ENCODE results near the gene RNF148.

DNA sequence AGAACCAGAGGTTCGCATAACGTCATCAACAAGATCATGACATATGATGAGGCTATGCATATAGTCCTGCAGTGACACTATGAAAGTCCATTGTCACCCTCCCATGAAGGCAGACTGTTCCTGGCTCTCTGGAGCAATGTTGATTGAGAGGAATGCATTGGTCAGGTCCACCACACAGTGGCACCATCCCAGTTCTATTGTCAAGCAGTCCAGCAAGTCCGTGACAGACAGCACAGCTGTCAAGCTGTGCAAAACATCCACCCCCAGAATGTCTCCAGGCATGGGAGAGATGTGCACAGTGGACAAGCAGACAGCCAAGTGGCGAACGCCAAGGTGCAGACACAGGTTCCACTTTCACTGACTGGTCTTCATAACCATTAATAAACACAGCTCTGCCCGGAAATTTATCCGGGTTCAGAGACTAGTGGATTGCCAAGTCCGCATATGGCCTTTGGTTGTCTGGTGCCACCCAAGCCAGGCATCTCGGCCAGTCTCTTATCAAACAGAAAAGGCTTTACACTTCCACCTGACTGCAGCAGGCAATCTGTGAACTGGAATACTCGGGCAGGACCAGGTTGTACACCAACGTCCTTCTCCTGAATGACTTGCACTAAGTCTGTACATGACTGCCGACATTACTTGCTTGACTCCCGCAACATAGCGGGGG lies 11.0 kb downstream of the RNF148 start:
- TF ChIP-seq, protein P1, sequence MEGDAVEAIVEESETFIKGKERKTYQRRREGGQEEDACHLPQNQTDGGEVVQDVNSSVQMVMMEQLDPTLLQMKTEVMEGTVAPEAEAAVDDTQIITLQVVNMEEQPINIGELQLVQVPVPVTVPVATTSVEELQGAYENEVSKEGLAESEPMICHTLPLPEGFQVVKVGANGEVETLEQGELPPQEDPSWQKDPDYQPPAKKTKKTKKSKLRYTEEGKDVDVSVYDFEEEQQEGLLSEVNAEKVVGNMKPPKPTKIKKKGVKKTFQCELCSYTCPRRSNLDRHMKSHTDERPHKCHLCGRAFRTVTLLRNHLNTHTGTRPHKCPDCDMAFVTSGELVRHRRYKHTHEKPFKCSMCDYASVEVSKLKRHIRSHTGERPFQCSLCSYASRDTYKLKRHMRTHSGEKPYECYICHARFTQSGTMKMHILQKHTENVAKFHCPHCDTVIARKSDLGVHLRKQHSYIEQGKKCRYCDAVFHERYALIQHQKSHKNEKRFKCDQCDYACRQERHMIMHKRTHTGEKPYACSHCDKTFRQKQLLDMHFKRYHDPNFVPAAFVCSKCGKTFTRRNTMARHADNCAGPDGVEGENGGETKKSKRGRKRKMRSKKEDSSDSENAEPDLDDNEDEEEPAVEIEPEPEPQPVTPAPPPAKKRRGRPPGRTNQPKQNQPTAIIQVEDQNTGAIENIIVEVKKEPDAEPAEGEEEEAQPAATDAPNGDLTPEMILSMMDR (IDR thresholded peaks at IDR 0.05), result no peak
- no peak for TF ChIP-seq POLR2A (IDR thresholded peaks at IDR 0.05)

All from right lobe of liver (tissue), 4 donors.